ENCODE measurements around the gene TM7SF3. TPM values are rescaled to one million over a fixed set of nuclear protein-coding genes. Genes with fewer than 3 reads are reported as not detected.
A peak's percentile ranks its signal among the peaks of the same experiment; 100 is the strongest.

The TM7SF3 gene
- total RNA-seq, 1 experiment from 2014 or later, result 57.0 TPM

DNA sequence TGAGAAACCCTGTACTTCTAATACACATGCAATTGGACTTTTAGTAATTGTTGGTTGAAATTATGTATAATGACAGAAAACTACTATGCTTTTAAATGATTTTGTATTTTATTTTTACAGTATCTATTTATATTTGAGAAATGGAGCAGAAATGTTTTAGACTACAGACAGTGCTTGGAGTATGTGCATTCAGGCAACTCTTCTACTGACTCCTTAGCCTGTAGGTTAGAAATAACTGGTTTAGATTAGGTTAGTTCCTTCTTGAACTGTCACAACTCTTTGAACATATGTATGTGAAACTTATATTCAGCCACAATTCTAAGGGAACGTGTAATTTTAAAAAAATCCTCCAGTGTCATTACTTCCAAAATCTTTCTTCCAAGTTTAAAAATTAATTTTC is 74.2 kb downstream of the TM7SF3 start:
- H3K4me2 ChIP-seq, result peak overlapping the region; percentile 81
- ChIA-PET CTCF (no interaction called here), POLR2A (ENCODE audit: unreplicated experiment) (interaction anchor here (0.6 kb wide), 1 partner anchor 17 kb away, joined by 5 read pairs; no protein-coding TSS in a partner anchor)
- intact Hi-C loops (cut with micrococcal nuclease; ENCODE audit: unreplicated experiment), result loop anchor here (10.0 kb wide), 2 partner anchors 365 to 445 kb away; no protein-coding TSS in a partner anchor
- no TSS peak for BruUV-seq (replicated peaks)
- H3F3A ChIP-seq (ENCODE audit: insufficient read depth, low read depth), result peaks cover 19% of the 10 kb centered on the region
- peaks cover 4% of the 10 kb centered on the region for H3K36me3 ChIP-seq (ENCODE audit: low read depth)
- H4K20me1 ChIP-seq (ENCODE audit: insufficient read depth), result peaks cover 4% of the 10 kb centered on the region; the same call in 1 of the 2 replicates
- H3K4me3 ChIP-seq, result peak overlapping the region; percentile 90
- no peak for TF ChIP-seq EZH2 (IDR thresholded peaks at IDR 0.05; ENCODE audit: low read depth)
- TF ChIP-seq, protein P1, sequence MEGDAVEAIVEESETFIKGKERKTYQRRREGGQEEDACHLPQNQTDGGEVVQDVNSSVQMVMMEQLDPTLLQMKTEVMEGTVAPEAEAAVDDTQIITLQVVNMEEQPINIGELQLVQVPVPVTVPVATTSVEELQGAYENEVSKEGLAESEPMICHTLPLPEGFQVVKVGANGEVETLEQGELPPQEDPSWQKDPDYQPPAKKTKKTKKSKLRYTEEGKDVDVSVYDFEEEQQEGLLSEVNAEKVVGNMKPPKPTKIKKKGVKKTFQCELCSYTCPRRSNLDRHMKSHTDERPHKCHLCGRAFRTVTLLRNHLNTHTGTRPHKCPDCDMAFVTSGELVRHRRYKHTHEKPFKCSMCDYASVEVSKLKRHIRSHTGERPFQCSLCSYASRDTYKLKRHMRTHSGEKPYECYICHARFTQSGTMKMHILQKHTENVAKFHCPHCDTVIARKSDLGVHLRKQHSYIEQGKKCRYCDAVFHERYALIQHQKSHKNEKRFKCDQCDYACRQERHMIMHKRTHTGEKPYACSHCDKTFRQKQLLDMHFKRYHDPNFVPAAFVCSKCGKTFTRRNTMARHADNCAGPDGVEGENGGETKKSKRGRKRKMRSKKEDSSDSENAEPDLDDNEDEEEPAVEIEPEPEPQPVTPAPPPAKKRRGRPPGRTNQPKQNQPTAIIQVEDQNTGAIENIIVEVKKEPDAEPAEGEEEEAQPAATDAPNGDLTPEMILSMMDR (conservative IDR thresholded peaks at IDR 0.05), result no peak
- H2AFZ ChIP-seq, result no peak overlapping the region
- H3K27me3 ChIP-seq (ENCODE audit: insufficient read depth, low read depth), result no peaks in the 10 kb centered on the region
- peaks cover 40% of the 10 kb centered on the region for H3K4me1 ChIP-seq (replicated peaks; ENCODE audit: insufficient read depth)
- no peak overlapping the region for H3K27ac ChIP-seq
- no peaks in the 10 kb centered on the region for H3K9me2 ChIP-seq (ENCODE audit: insufficient read depth)
- H3K9me3 ChIP-seq (ENCODE audit: insufficient read depth, low read depth), result no peaks in the 10 kb centered on the region
- peaks cover 93% of the 10 kb centered on the region for H3K79me2 ChIP-seq (ENCODE audit: low read depth)
- no peak for DNase-seq

DNA sequence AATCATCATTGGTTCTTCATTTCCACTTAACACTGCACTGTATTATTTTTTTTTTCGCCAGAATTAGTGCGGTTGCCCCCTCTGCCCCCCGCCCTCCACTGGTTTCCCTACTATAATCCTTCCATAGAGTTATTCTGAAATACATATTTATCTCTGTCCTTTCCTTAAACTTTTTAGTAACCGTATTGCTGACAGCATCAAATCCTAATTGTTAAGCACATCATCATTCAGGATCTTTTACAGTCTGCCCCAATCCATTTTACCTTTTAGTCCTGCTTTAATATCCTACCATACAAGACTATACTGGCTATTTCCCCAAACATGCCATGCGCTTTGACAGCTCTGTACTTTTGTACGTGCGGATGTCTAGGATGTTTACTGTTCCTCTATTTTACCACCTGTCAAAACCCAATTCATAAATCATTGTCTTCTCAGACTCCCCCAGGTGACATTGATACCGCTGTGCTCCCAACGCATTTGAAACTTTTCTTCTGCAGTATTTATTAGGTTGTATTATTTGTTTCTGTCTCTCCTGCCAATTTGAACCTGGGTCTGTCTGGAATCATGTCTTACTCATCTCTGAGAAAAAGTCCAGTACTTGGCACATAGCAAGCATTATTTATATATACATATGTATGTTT is 74.9 kb downstream of the TM7SF3 start:
- no peaks in the 10 kb centered on the region for H3K9me2 ChIP-seq (ENCODE audit: insufficient read depth)
- H3K79me2 ChIP-seq (ENCODE audit: low read depth), result peaks cover 93% of the 10 kb centered on the region
- ChIA-PET POLR2A (ENCODE audit: unreplicated experiment) (interaction anchor here (0.6 kb wide), 1 partner anchor 18 kb away, joined by 5 read pairs; no protein-coding TSS in a partner anchor), CTCF (no interaction called here)
- H3K4me2 ChIP-seq, result peak overlapping the region; percentile 81
- DNase-seq, result no peak
- H3K27ac ChIP-seq, result peak overlapping the region; percentile 92
- no peak for TF ChIP-seq EZH2 (IDR thresholded peaks at IDR 0.05; ENCODE audit: low read depth)
- TF ChIP-seq, protein P1 (conservative IDR thresholded peaks at IDR 0.05), result no peak
- H3K36me3 ChIP-seq (ENCODE audit: low read depth), result peaks cover 9% of the 10 kb centered on the region; the same call in 1 of the 2 replicates
- H4K20me1 ChIP-seq (ENCODE audit: insufficient read depth), result peaks cover 4% of the 10 kb centered on the region; the same call in 1 of the 2 replicates
- H3K4me3 ChIP-seq, result peak overlapping the region; percentile 90
- intact Hi-C loops (cut with micrococcal nuclease; ENCODE audit: unreplicated experiment), result loop anchor here (10.0 kb wide), 2 partner anchors 365 to 445 kb away; no protein-coding TSS in a partner anchor
- no TSS peak for BruUV-seq (replicated peaks)
- H3K9me3 ChIP-seq (ENCODE audit: insufficient read depth, low read depth), result no peaks in the 10 kb centered on the region
- H2AFZ ChIP-seq, result peak overlapping the region; percentile 93
- H3K27me3 ChIP-seq (ENCODE audit: insufficient read depth, low read depth), result no peaks in the 10 kb centered on the region
- peaks cover 40% of the 10 kb centered on the region for H3K4me1 ChIP-seq (replicated peaks; ENCODE audit: insufficient read depth)
- H3F3A ChIP-seq (ENCODE audit: insufficient read depth, low read depth), result peaks cover 19% of the 10 kb centered on the region

DNA sequence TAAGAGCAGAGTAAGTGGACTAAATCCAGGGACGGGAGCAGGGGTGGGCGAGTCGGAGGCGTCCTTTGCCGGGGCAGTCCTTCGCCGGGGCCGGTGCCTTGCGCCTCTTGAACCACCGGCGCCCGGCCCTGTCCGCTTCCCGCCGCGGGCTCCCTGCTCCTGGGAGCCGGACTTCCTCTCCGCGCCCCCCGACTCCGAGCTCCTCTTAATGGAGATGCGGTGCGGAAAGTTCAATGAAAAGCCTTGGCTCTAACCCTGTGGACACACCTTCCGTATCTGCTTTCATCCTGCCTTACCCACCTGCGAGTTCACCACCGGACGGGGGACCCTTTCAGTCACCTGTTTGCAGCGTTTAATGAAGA is 75.5 kb downstream of the TM7SF3 start:
- CTCF ChIA-PET, result no interaction called here
- H4K20me1 ChIP-seq (ENCODE audit: insufficient read depth), result peaks cover 4% of the 10 kb centered on the region; the same call in 1 of the 2 replicates

More for the DNA sequence above, 75.5 kb downstream of the TM7SF3 start:
- H3K9me2 ChIP-seq (ENCODE audit: insufficient read depth), result no peaks in the 10 kb centered on the region
- no peaks in the 10 kb centered on the region for H3K27me3 ChIP-seq (ENCODE audit: insufficient read depth, low read depth)
- H3K4me1 ChIP-seq (replicated peaks; ENCODE audit: insufficient read depth), result peaks cover 40% of the 10 kb centered on the region
- H3K79me2 ChIP-seq (ENCODE audit: low read depth), result peaks cover 93% of the 10 kb centered on the region
- TF ChIP-seq EZH2 (IDR thresholded peaks at IDR 0.05; ENCODE audit: low read depth), result no peak
- BruUV-seq (replicated peaks), result TSS peak; percentile 60
- intact Hi-C loops (cut with micrococcal nuclease; ENCODE audit: unreplicated experiment), result loop anchor here (1.0 to 10.0 kb wide), 3 partner anchors 76 to 446 kb away; partner anchors contain the start of gene TM7SF3
- H3K27ac ChIP-seq, result peak overlapping the region; percentile 92
- peaks cover 19% of the 10 kb centered on the region for H3F3A ChIP-seq (ENCODE audit: insufficient read depth, low read depth)
- POLR2A ChIA-PET (ENCODE audit: unreplicated experiment), result interaction anchor here (0.7 kb wide), 1 partner anchor 367 kb away, joined by 7 read pairs; no protein-coding TSS in a partner anchor
- peaks cover 13% of the 10 kb centered on the region; the same call in 1 of the 2 replicates for H3K36me3 ChIP-seq (ENCODE audit: low read depth)
- peak overlapping the region; percentile 90 for H3K4me3 ChIP-seq
- H3K4me2 ChIP-seq, result peak overlapping the region; percentile 81
- no peaks in the 10 kb centered on the region for H3K9me3 ChIP-seq (ENCODE audit: insufficient read depth, low read depth)
- peak in 1 of 2 experiments; percentile 43 for DNase-seq
- H2AFZ ChIP-seq, result peak overlapping the region; percentile 93
